Mucosa of rectum (tissue), 2 donors: ENCODE data around the gene MAP2K2.

Experiments
- H3K27ac ChIP-seq, 2 donors: one replicate each; pipeline ENCODE4 v1.7.0; 2013; ENCODE audit warnings: inconsistent platforms in 2 of 2, low read depth in 2 of 2, low read length in 2 of 2
- H3K27me3 ChIP-seq, 2 donors: one replicate each; pipeline ENCODE4 v1.7.0; 2013; ENCODE audit warnings: low read length in 2 of 2; ENCODE audit not compliant: control insufficient read depth in 2 of 2, insufficient read depth in 2 of 2
- H3K36me3 ChIP-seq, 2 donors: one replicate each; pipeline ENCODE4 v1.7.0; 2013; ENCODE audit warnings: low read length in 2 of 2; ENCODE audit not compliant: control insufficient read depth in 2 of 2, insufficient read depth in 2 of 2
- H3K4me1 ChIP-seq, 2 donors: one replicate each; pipeline ENCODE4 v1.7.0; 2013; ENCODE audit warnings: low read length in 2 of 2, mild to moderate bottlenecking in 1 of 2; ENCODE audit not compliant: control insufficient read depth in 2 of 2, insufficient read depth in 2 of 2
- H3K4me3 ChIP-seq, 2 donors: one replicate each; pipeline ENCODE4 v1.7.0; 2013; ENCODE audit warnings: low read length in 2 of 2
- H3K9ac ChIP-seq, 2 donors: one replicate each; pipeline ENCODE4 v1.7.0; 2013; ENCODE audit warnings: low read length in 2 of 2, low read depth in 1 of 2, mild to moderate bottlenecking in 1 of 2
- H3K9me3 ChIP-seq, 2 donors: one replicate each; pipeline ENCODE4 v1.7.0; 2013; ENCODE audit warnings: low read length in 2 of 2; ENCODE audit not compliant: control insufficient read depth in 2 of 2
- donor health status: healthy.
- donor health status: Normal muscosa, but diverticular disease.

The MAP2K2 gene

GRCh38 chr19:4061178-4061682, 62.7 kb downstream of the MAP2K2 start:
- Histone ChIP-seq H3K9ac (peak overlapping the region; percentile 89 to 96), H3K36me3 (peaks cover 2 to 3% of the 10 kb centered on the region in 2 donors), H3K27me3 (no peaks in the 10 kb centered on the region), H3K9me3 (no peaks in the 10 kb centered on the region), H3K27ac (peak overlapping the region; percentile 98 to 100), H3K4me3 (peak overlapping the region; percentile 79 to 82), H3K4me1 (peaks cover 59 to 61% of the 10 kb centered on the region in 2 donors)

GRCh38 chr19:4060621-4061177, 63.2 kb downstream of the MAP2K2 start:
- H3K4me3 ChIP-seq = peak overlapping the region; percentile 72 to 79
- H3K36me3 ChIP-seq = peaks cover 7% of the 10 kb centered on the region in 2 donors
- no peaks in the 10 kb centered on the region for H3K27me3 ChIP-seq
- H3K9ac ChIP-seq = peak overlapping the region; percentile 89 to 96
- no peaks in the 10 kb centered on the region for H3K9me3 ChIP-seq
- H3K4me1 ChIP-seq = peaks cover 61 to 65% of the 10 kb centered on the region in 2 donors
- H3K27ac ChIP-seq = peak overlapping the region; percentile 98 to 100

GRCh38 chr19:4059891-4060620, 63.9 kb downstream of the MAP2K2 start:
- no peaks in the 10 kb centered on the region for H3K27me3 ChIP-seq
- H3K4me3 ChIP-seq = peak overlapping the region; percentile 72 to 79
- no peaks in the 10 kb centered on the region for H3K9me3 ChIP-seq
- peak overlapping the region; percentile 98 to 100 for H3K27ac ChIP-seq
- H3K9ac ChIP-seq = peak overlapping the region; percentile 89 to 96
- H3K4me1 ChIP-seq = peaks cover 65 to 69% of the 10 kb centered on the region in 2 donors
- H3K36me3 ChIP-seq = peaks cover 9% of the 10 kb centered on the region in 2 donors

- Histone ChIP-seq H3K4me1 (peaks cover 69 to 74% of the 10 kb centered on the region in 2 donors), H3K36me3 (peaks cover 15% of the 10 kb centered on the region in 2 donors), H3K9me3 (no peaks in the 10 kb centered on the region), H3K4me3 (peak overlapping the region; percentile 54 to 72), H3K9ac (peak overlapping the region; percentile 74 to 96), H3K27ac (peak overlapping the region; percentile 98 to 100), H3K27me3 (no peaks in the 10 kb centered on the region)
Observed at GRCh38 chr19:4059453-4059871, 64.5 kb downstream of the MAP2K2 start.

GRCh38 chr19:4058693-4059452, 65.0 kb downstream of the MAP2K2 start:
- Histone ChIP-seq H3K36me3 (peaks cover 18 to 20% of the 10 kb centered on the region in 2 donors), H3K4me3 (peak overlapping the region; percentile 54 to 72), H3K27me3 (no peaks in the 10 kb centered on the region), H3K27ac (peak overlapping the region; percentile 98 to 100), H3K9ac (peak overlapping the region; percentile 74 to 96), H3K9me3 (no peaks in the 10 kb centered on the region), H3K4me1 (peaks cover 69 to 74% of the 10 kb centered on the region in 2 donors)

GRCh38 chr19:4057931-4058692, 65.8 kb downstream of the MAP2K2 start:
- H3K9me3 ChIP-seq = no peaks in the 10 kb centered on the region
- H3K4me1 ChIP-seq = peaks cover 69 to 76% of the 10 kb centered on the region in 2 donors
- H3K27me3 ChIP-seq = no peaks in the 10 kb centered on the region
- peak overlapping the region; percentile 74 to 96 for H3K9ac ChIP-seq
- peak overlapping the region; percentile 20 to 72 for H3K4me3 ChIP-seq
- peak overlapping the region; percentile 98 to 100 for H3K27ac ChIP-seq
- peaks cover 26 to 27% of the 10 kb centered on the region in 2 donors for H3K36me3 ChIP-seq

GRCh38 chr19:4055209-4055552, 68.7 kb downstream of the MAP2K2 start:
- Histone ChIP-seq H3K27me3 (no peaks in the 10 kb centered on the region), H3K36me3 (peaks cover 36 to 38% of the 10 kb centered on the region in 2 donors), H3K9me3 (no peaks in the 10 kb centered on the region), H3K4me1 (peaks cover 56 to 67% of the 10 kb centered on the region in 2 donors), H3K4me3 (no peak overlapping the region), H3K27ac (peak overlapping the region; percentile 93 to 96), H3K9ac (peak overlapping the region in 1 of 2 donors; percentile 2)

- Histone ChIP-seq H3K9ac (peak overlapping the region in 1 of 2 donors; percentile 55), H3K9me3 (no peaks in the 10 kb centered on the region), H3K27me3 (no peaks in the 10 kb centered on the region), H3K27ac (peak overlapping the region; percentile 93 to 96), H3K4me3 (no peak overlapping the region), H3K36me3 (peaks cover 38 to 40% of the 10 kb centered on the region in 2 donors), H3K4me1 (peaks cover 54 to 69% of the 10 kb centered on the region in 2 donors)
Observed at GRCh38 chr19:4054441-4055208, 69.3 kb downstream of the MAP2K2 start.
